T-helper 2 cell treated with Interferon-gamma antibody and Interleukin-4, amounts not matched to agents 100 ng/mL and 5 ng/mL, for 36 hours (primary cell): ENCODE measurements around the gene TACR1. TPM values are rescaled to one million over a fixed set of nuclear protein-coding genes. Genes with fewer than 3 reads are reported as not detected.
"Not testable (repeated sequence)": the region's sequence is repeated elsewhere in the genome, so short reads cannot be mapped to it uniquely, and the experiment has no call there.

Source experiments
- intact Hi-C: fragments of 100-400 bp; cut with micrococcal nuclease; formaldehyde crosslinking; loops from one replicate; pipeline ENCODE4 v1.15.1; 2023
- total RNA-seq: library from RNA; stranded (reverse); gene quantifications from 2 replicates; pipeline ENCODE4 v1.2.3, GENCODE V29; 2022

TACR1 gene
- total RNA-seq, 1 donor from 2014 or later = not detected

GRCh38 chr2:75195076-75195691 lies 4.1 kb downstream of the TACR1 start:
- intact Hi-C loops = no loop called here

GRCh38 chr2:75194184-75194868 lies 5.0 kb downstream of the TACR1 start:
- intact Hi-C loops = no loop called here

GRCh38 chr2:75192496-75192895 lies 6.8 kb downstream of the TACR1 start:
- intact Hi-C loops = no loop called here

GRCh38 chr2:75190271-75190990 lies 8.9 kb downstream of the TACR1 start:
- intact Hi-C loops = no loop called here

GRCh38 chr2:75186821-75187220 lies 12.5 kb downstream of the TACR1 start:
- intact Hi-C loops = no loop called here

GRCh38 chr2:75182606-75183005 lies 16.7 kb downstream of the TACR1 start:
- intact Hi-C loops = no loop called here

- intact Hi-C loops = no loop called here
These were observed 18.8 kb downstream of the TACR1 start for GRCh38 chr2:75180476-75180875.

- intact Hi-C loops = no loop called here
These were observed 21.9 kb downstream of the TACR1 start for GRCh38 chr2:75177427-75177826.

GRCh38 chr2:75175456-75175855 lies 23.9 kb downstream of the TACR1 start:
- intact Hi-C loops = no loop called here

- intact Hi-C loops = no loop called here
These were observed 24.3 kb downstream of the TACR1 start for GRCh38 chr2:75174981-75175380.

GRCh38 chr2:75174519-75174918 lies 24.8 kb downstream of the TACR1 start:
- intact Hi-C loops = no loop called here

- intact Hi-C loops = no loop called here
These were observed 25.6 kb downstream of the TACR1 start for GRCh38 chr2:75173740-75174139.

GRCh38 chr2:75171423-75171822 lies 27.9 kb downstream of the TACR1 start:
- intact Hi-C loops = not testable (repeated sequence)

GRCh38 chr2:75170889-75171288 lies 28.4 kb downstream of the TACR1 start:
- intact Hi-C loops = no loop called here

GRCh38 chr2:75168186-75168585 lies 31.1 kb downstream of the TACR1 start:
- intact Hi-C loops = no loop called here

- intact Hi-C loops = no loop called here
These were observed 32.8 kb downstream of the TACR1 start for GRCh38 chr2:75166491-75166890.

GRCh38 chr2:75162897-75163296 lies 36.4 kb downstream of the TACR1 start:
- intact Hi-C loops = no loop called here

- intact Hi-C loops = no loop called here
These were observed 37.1 kb downstream of the TACR1 start for GRCh38 chr2:75162259-75162658.

- intact Hi-C loops = no loop called here
These were observed 41.9 kb downstream of the TACR1 start for GRCh38 chr2:75157435-75157834.

- intact Hi-C loops = no loop called here
These were observed 44.2 kb downstream of the TACR1 start for GRCh38 chr2:75155115-75155514.

GRCh38 chr2:75153221-75153620 lies 46.1 kb downstream of the TACR1 start:
- intact Hi-C loops = no loop called here

GRCh38 chr2:75152243-75152642 lies 47.1 kb downstream of the TACR1 start:
- intact Hi-C loops = not testable (repeated sequence)

GRCh38 chr2:75147884-75148283 lies 51.4 kb downstream of the TACR1 start:
- intact Hi-C loops = not testable (repeated sequence)
